Measurements from ENCODE around the gene MAST4.

MAST4 gene

GRCh38 chr5:67014191-67014590 is 418.0 kb downstream of the MAST4 start:
- Histone ChIP-seq H3K4me1 (ENCODE audit: control insufficient read depth, insufficient read depth, low read length) (peaks cover 7% of the 10 kb centered on the region), H3K36me3 (ENCODE audit: control insufficient read depth, insufficient read depth, low read length) (no peaks in the 10 kb centered on the region), H3K27me3 (ENCODE audit: control insufficient read depth, insufficient read depth, low read length, poor library complexity, severe bottlenecking) (no peaks in the 10 kb centered on the region), H3K9me3 (ENCODE audit: control insufficient read depth, low read length) (no peaks in the 10 kb centered on the region), H3K4me3 (ENCODE audit: insufficient read depth, low read depth, low read length) (no peak overlapping the region), H3K27ac (ENCODE audit: insufficient read depth, low read depth, low read length, poor library complexity, severe bottlenecking) (no peak overlapping the region)
- 97 to 98% methylated on average over 5 of the region's 5 CpGs for WGBS, 2 experiments

GRCh38 chr5:67014957-67015400 is 418.8 kb downstream of the MAST4 start:
- Histone ChIP-seq H3K36me3 (ENCODE audit: control insufficient read depth, insufficient read depth, low read length) (no peaks in the 10 kb centered on the region), H3K4me1 (ENCODE audit: control insufficient read depth, insufficient read depth, low read length) (peaks cover 7% of the 10 kb centered on the region), H3K4me3 (ENCODE audit: insufficient read depth, low read depth, low read length) (no peak overlapping the region), H3K27me3 (ENCODE audit: control insufficient read depth, insufficient read depth, low read length, poor library complexity, severe bottlenecking) (no peaks in the 10 kb centered on the region), H3K27ac (ENCODE audit: insufficient read depth, low read depth, low read length, poor library complexity, severe bottlenecking) (no peak overlapping the region), H3K9me3 (ENCODE audit: control insufficient read depth, low read length) (no peaks in the 10 kb centered on the region)
- WGBS, 2 experiments = 85 to 87% methylated on average over 2 to 3 of the region's 3 CpGs

- no peaks in the 10 kb centered on the region for H3K36me3 ChIP-seq (ENCODE audit: control insufficient read depth, insufficient read depth, low read length)
- no peaks in the 10 kb centered on the region for H3K27me3 ChIP-seq (ENCODE audit: control insufficient read depth, insufficient read depth, low read length, poor library complexity, severe bottlenecking)
- 79 to 90% methylated on average over 7 of the region's 8 CpGs for WGBS, 2 experiments
- H3K27ac ChIP-seq (ENCODE audit: insufficient read depth, low read depth, low read length, poor library complexity, severe bottlenecking) = no peak overlapping the region
- no peak overlapping the region for H3K4me3 ChIP-seq (ENCODE audit: insufficient read depth, low read depth, low read length)
- H3K4me1 ChIP-seq (ENCODE audit: control insufficient read depth, insufficient read depth, low read length) = peaks cover 7% of the 10 kb centered on the region
- H3K9me3 ChIP-seq (ENCODE audit: control insufficient read depth, low read length) = no peaks in the 10 kb centered on the region
Measured at GRCh38 chr5:67015541-67016191, 419.5 kb downstream of the MAST4 start.

GRCh38 chr5:67019065-67019845 is 423.1 kb downstream of the MAST4 start:
- Histone ChIP-seq H3K36me3 (ENCODE audit: control insufficient read depth, insufficient read depth, low read length) (no peaks in the 10 kb centered on the region), H3K27ac (ENCODE audit: insufficient read depth, low read depth, low read length, poor library complexity, severe bottlenecking) (no peak overlapping the region), H3K9me3 (ENCODE audit: control insufficient read depth, low read length) (no peaks in the 10 kb centered on the region), H3K4me1 (ENCODE audit: control insufficient read depth, insufficient read depth, low read length) (no peaks in the 10 kb centered on the region), H3K27me3 (ENCODE audit: control insufficient read depth, insufficient read depth, low read length, poor library complexity, severe bottlenecking) (no peaks in the 10 kb centered on the region), H3K4me3 (ENCODE audit: insufficient read depth, low read depth, low read length) (no peak overlapping the region)
- 85% methylated on average over 7 of the region's 7 CpGs for WGBS, 2 experiments

GRCh38 chr5:67020096-67020615 is 424.0 kb downstream of the MAST4 start:
- Histone ChIP-seq H3K27ac (ENCODE audit: insufficient read depth, low read depth, low read length, poor library complexity, severe bottlenecking) (no peak overlapping the region), H3K36me3 (ENCODE audit: control insufficient read depth, insufficient read depth, low read length) (no peaks in the 10 kb centered on the region), H3K4me1 (ENCODE audit: control insufficient read depth, insufficient read depth, low read length) (no peaks in the 10 kb centered on the region), H3K9me3 (ENCODE audit: control insufficient read depth, low read length) (no peaks in the 10 kb centered on the region), H3K27me3 (ENCODE audit: control insufficient read depth, insufficient read depth, low read length, poor library complexity, severe bottlenecking) (no peaks in the 10 kb centered on the region), H3K4me3 (ENCODE audit: insufficient read depth, low read depth, low read length) (no peak overlapping the region)
- 95 to 100% methylated on average over 3 of the region's 3 CpGs for WGBS, 2 experiments

GRCh38 chr5:67021031-67021430 is 424.8 kb downstream of the MAST4 start:
- Histone ChIP-seq H3K27me3 (ENCODE audit: control insufficient read depth, insufficient read depth, low read length, poor library complexity, severe bottlenecking) (no peaks in the 10 kb centered on the region), H3K9me3 (ENCODE audit: control insufficient read depth, low read length) (no peaks in the 10 kb centered on the region), H3K4me3 (ENCODE audit: insufficient read depth, low read depth, low read length) (no peak overlapping the region)

GRCh38 chr5:67021521-67021920 is 425.3 kb downstream of the MAST4 start:
- no peaks in the 10 kb centered on the region for H3K4me1 ChIP-seq (ENCODE audit: control insufficient read depth, insufficient read depth, low read length)

More at GRCh38 chr5:67021031-67021430, 424.8 kb downstream of the MAST4 start:
- Histone ChIP-seq H3K36me3 (ENCODE audit: control insufficient read depth, insufficient read depth, low read length) (no peaks in the 10 kb centered on the region), H3K4me1 (ENCODE audit: control insufficient read depth, insufficient read depth, low read length) (no peaks in the 10 kb centered on the region), H3K27ac (ENCODE audit: insufficient read depth, low read depth, low read length, poor library complexity, severe bottlenecking) (no peak overlapping the region)
- 90 to 91% methylated on average over 1 of the region's 1 CpG for WGBS, 2 experiments

GRCh38 chr5:67021962-67022361 is 425.8 kb downstream of the MAST4 start:
- Histone ChIP-seq H3K27ac (ENCODE audit: insufficient read depth, low read depth, low read length, poor library complexity, severe bottlenecking) (no peak overlapping the region), H3K9me3 (ENCODE audit: control insufficient read depth, low read length) (no peaks in the 10 kb centered on the region), H3K27me3 (ENCODE audit: control insufficient read depth, insufficient read depth, low read length, poor library complexity, severe bottlenecking) (no peaks in the 10 kb centered on the region), H3K4me1 (ENCODE audit: control insufficient read depth, insufficient read depth, low read length) (no peaks in the 10 kb centered on the region), H3K36me3 (ENCODE audit: control insufficient read depth, insufficient read depth, low read length) (no peaks in the 10 kb centered on the region), H3K4me3 (ENCODE audit: insufficient read depth, low read depth, low read length) (no peak overlapping the region)
- 97 to 100% methylated on average over 3 of the region's 3 CpGs for WGBS, 2 experiments

More at GRCh38 chr5:67021521-67021920, 425.3 kb downstream of the MAST4 start:
- Histone ChIP-seq H3K36me3 (ENCODE audit: control insufficient read depth, insufficient read depth, low read length) (no peaks in the 10 kb centered on the region), H3K27ac (ENCODE audit: insufficient read depth, low read depth, low read length, poor library complexity, severe bottlenecking) (no peak overlapping the region), H3K9me3 (ENCODE audit: control insufficient read depth, low read length) (no peaks in the 10 kb centered on the region), H3K4me3 (ENCODE audit: insufficient read depth, low read depth, low read length) (no peak overlapping the region), H3K27me3 (ENCODE audit: control insufficient read depth, insufficient read depth, low read length, poor library complexity, severe bottlenecking) (no peaks in the 10 kb centered on the region)

GRCh38 chr5:67025457-67025856 is 429.3 kb downstream of the MAST4 start:
- H3K27ac ChIP-seq (ENCODE audit: insufficient read depth, low read depth, low read length, poor library complexity, severe bottlenecking) = no peak overlapping the region
- no peaks in the 10 kb centered on the region for H3K27me3 ChIP-seq (ENCODE audit: control insufficient read depth, insufficient read depth, low read length, poor library complexity, severe bottlenecking)
- H3K4me1 ChIP-seq (ENCODE audit: control insufficient read depth, insufficient read depth, low read length) = no peaks in the 10 kb centered on the region
- H3K9me3 ChIP-seq (ENCODE audit: control insufficient read depth, low read length) = no peaks in the 10 kb centered on the region
- H3K36me3 ChIP-seq (ENCODE audit: control insufficient read depth, insufficient read depth, low read length) = no peaks in the 10 kb centered on the region
- no peak overlapping the region for H3K4me3 ChIP-seq (ENCODE audit: insufficient read depth, low read depth, low read length)
- WGBS, 2 experiments = 94 to 95% methylated on average over 2 of the region's 2 CpGs

- no peak overlapping the region for H3K4me3 ChIP-seq (ENCODE audit: insufficient read depth, low read depth, low read length)
- no peaks in the 10 kb centered on the region for H3K9me3 ChIP-seq (ENCODE audit: control insufficient read depth, low read length)
- 92 to 100% methylated on average over 1 of the region's 1 CpG for WGBS, 2 experiments
- no peaks in the 10 kb centered on the region for H3K36me3 ChIP-seq (ENCODE audit: control insufficient read depth, insufficient read depth, low read length)
- H3K27me3 ChIP-seq (ENCODE audit: control insufficient read depth, insufficient read depth, low read length, poor library complexity, severe bottlenecking) = no peaks in the 10 kb centered on the region
- H3K4me1 ChIP-seq (ENCODE audit: control insufficient read depth, insufficient read depth, low read length) = peaks cover 3% of the 10 kb centered on the region
- no peak overlapping the region for H3K27ac ChIP-seq (ENCODE audit: insufficient read depth, low read depth, low read length, poor library complexity, severe bottlenecking)
Measured at GRCh38 chr5:67026278-67026677, 430.1 kb downstream of the MAST4 start.
